ENCODE measurements around the gene PRSS1.

DNA sequence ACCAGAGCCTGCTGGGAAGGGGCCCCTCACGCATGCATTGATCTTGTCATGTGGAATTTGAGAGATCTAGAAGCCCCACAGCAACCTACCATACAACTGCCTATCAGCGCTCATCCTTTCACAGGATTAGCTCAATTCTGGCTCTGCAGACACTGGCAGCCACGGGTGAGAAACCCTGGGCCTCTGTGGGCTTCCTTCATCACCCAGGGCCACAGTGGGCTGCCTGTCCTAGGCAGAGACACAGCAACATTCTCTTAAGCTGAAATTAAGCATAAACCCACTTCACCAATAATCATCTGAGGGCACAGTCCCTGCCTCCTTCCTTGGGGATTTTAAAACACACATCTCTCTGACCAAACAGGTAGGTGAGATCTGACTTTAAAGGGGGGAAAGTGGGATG is 18.2 kb downstream of the PRSS1 start:
- no peak for TF ChIP-seq POLR2A (IDR thresholded peaks at IDR 0.05)
- TF ChIP-seq, protein P1, sequence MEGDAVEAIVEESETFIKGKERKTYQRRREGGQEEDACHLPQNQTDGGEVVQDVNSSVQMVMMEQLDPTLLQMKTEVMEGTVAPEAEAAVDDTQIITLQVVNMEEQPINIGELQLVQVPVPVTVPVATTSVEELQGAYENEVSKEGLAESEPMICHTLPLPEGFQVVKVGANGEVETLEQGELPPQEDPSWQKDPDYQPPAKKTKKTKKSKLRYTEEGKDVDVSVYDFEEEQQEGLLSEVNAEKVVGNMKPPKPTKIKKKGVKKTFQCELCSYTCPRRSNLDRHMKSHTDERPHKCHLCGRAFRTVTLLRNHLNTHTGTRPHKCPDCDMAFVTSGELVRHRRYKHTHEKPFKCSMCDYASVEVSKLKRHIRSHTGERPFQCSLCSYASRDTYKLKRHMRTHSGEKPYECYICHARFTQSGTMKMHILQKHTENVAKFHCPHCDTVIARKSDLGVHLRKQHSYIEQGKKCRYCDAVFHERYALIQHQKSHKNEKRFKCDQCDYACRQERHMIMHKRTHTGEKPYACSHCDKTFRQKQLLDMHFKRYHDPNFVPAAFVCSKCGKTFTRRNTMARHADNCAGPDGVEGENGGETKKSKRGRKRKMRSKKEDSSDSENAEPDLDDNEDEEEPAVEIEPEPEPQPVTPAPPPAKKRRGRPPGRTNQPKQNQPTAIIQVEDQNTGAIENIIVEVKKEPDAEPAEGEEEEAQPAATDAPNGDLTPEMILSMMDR (IDR thresholded peaks at IDR 0.05), result no peak

All from breast epithelium (tissue), 3 donors.